ENCODE data around the gene AXIN2.

Gene AXIN2

GRCh38 chr17:65498816-65499215, 62.6 kb downstream of the AXIN2 start:
- ChIA-PET POLR2A (no interaction called here), CTCF (no interaction called here)
- no peak for DNase-seq (ENCODE audit: extremely low spot score)
- TF ChIP-seq, protein P1, sequence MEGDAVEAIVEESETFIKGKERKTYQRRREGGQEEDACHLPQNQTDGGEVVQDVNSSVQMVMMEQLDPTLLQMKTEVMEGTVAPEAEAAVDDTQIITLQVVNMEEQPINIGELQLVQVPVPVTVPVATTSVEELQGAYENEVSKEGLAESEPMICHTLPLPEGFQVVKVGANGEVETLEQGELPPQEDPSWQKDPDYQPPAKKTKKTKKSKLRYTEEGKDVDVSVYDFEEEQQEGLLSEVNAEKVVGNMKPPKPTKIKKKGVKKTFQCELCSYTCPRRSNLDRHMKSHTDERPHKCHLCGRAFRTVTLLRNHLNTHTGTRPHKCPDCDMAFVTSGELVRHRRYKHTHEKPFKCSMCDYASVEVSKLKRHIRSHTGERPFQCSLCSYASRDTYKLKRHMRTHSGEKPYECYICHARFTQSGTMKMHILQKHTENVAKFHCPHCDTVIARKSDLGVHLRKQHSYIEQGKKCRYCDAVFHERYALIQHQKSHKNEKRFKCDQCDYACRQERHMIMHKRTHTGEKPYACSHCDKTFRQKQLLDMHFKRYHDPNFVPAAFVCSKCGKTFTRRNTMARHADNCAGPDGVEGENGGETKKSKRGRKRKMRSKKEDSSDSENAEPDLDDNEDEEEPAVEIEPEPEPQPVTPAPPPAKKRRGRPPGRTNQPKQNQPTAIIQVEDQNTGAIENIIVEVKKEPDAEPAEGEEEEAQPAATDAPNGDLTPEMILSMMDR (IDR thresholded peaks at IDR 0.05; ENCODE audit: control extremely low read depth, extremely low read depth, low read depth, missing control alignments): no peak

- DNase-seq (ENCODE audit: extremely low spot score): no peak
- ChIA-PET POLR2A (no interaction called here), CTCF (no interaction called here)
- TF ChIP-seq, protein P1 (IDR thresholded peaks at IDR 0.05; ENCODE audit: control extremely low read depth, extremely low read depth, low read depth, missing control alignments): no peak
Observed at GRCh38 chr17:65496801-65497200, 64.6 kb downstream of the AXIN2 start.

GRCh38 chr17:65495122-65496055, 66.1 kb downstream of the AXIN2 start:
- POLR2A ChIA-PET: no interaction called here
- TF ChIP-seq, protein P1 (IDR thresholded peaks at IDR 0.05; ENCODE audit: control extremely low read depth, extremely low read depth, low read depth, missing control alignments): no peak
- CTCF ChIA-PET: no interaction called here
- no peak for DNase-seq (ENCODE audit: extremely low spot score)

- TF ChIP-seq, protein P1 (IDR thresholded peaks at IDR 0.05; ENCODE audit: control extremely low read depth, extremely low read depth, low read depth, missing control alignments): no peak
- ChIA-PET POLR2A (no interaction called here), CTCF (no interaction called here)
- DNase-seq (ENCODE audit: extremely low spot score): no peak
Observed at GRCh38 chr17:65489413-65490155, 71.9 kb downstream of the AXIN2 start.

- TF ChIP-seq, protein P1 (IDR thresholded peaks at IDR 0.05; ENCODE audit: control extremely low read depth, extremely low read depth, low read depth, missing control alignments): no peak
- ChIA-PET CTCF (no interaction called here), POLR2A (no interaction called here)
- DNase-seq (ENCODE audit: extremely low spot score): no peak
Observed at GRCh38 chr17:65488665-65489064, 72.8 kb downstream of the AXIN2 start.

- ChIA-PET CTCF (no interaction called here), POLR2A (no interaction called here)
- no peak for DNase-seq (ENCODE audit: extremely low spot score)
- TF ChIP-seq, protein P1 (IDR thresholded peaks at IDR 0.05; ENCODE audit: control extremely low read depth, extremely low read depth, low read depth, missing control alignments): no peak
Observed at GRCh38 chr17:65487990-65488389, 73.5 kb downstream of the AXIN2 start.
